Bronchial epithelial cell (primary cell): ENCODE data around the gene ROR2. TPM values are rescaled to one million over a fixed set of nuclear protein-coding genes. Genes with fewer than 3 reads are reported as not detected.
A peak's percentile ranks its signal among the peaks of the same experiment; 100 is the strongest.

Experiments
- DNase-seq: peaks from one replicate; pipeline ENCODE4 v3.0.0-alpha.2; 2010; ENCODE audit warnings: low read depth
- FAIRE-seq: peaks from 2 replicates; lab custom pipeline; 2011; peaks lifted over from hg19 to GRCh38; lab: Jason Lieb, UNC
- H3K27me3 ChIP-seq: 2 replicates; pipeline ENCODE4 v1.5.1; 2011; ENCODE audit warnings: low read length; ENCODE audit not compliant: control insufficient read depth, insufficient read depth
- H3K36me3 ChIP-seq: 2 replicates; pipeline ENCODE4 v1.5.1; 2011; ENCODE audit warnings: low read length; ENCODE audit not compliant: control insufficient read depth, insufficient read depth
- H3K4me3 ChIP-seq: 2 replicates; pipeline ENCODE4 v1.5.1; 2011; ENCODE audit warnings: mild to moderate bottlenecking, low read depth, low read length, control low read depth
- total RNA-seq: library from RNA; depleted of rRNA; stranded (reverse); fragments of >200 nt; gene quantifications from 2 replicates; pipeline ENCODE4 v1.2.1, GENCODE V29; 2014
- TF ChIP-seq, protein P1 (sequence below): IDR thresholded peaks from 2 replicates; pipeline ENCODE4 v1.5.1; 2011; ENCODE audit warnings: mild to moderate bottlenecking, moderate library complexity, low read length, control low read depth, inconsistent platforms; ENCODE audit not compliant: insufficient read depth, severe bottlenecking

The ROR2 gene
- total RNA-seq, 1 donor from 2014 or later = 0.26 TPM

DNA sequence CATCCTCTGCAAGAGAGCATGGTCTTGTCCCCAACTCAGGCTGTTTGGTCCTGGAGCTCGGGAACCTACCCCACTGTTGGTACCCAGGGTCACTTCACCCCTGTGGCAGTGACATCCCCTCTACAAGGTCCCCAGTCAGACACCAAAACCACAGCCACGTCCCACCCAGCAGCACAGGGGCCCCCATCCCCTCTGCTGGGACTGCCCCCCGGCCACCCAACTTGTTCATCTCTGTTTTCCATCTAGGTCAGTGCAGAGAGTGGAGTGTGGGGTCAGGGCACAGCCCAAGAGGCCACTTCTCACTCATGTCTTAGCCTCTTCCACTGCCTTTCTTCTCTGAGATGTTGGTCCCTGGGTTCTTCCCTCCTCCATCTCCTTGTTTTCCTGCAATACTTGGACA lies 292.5 kb downstream of the ROR2 start:
- TF ChIP-seq, protein P1, sequence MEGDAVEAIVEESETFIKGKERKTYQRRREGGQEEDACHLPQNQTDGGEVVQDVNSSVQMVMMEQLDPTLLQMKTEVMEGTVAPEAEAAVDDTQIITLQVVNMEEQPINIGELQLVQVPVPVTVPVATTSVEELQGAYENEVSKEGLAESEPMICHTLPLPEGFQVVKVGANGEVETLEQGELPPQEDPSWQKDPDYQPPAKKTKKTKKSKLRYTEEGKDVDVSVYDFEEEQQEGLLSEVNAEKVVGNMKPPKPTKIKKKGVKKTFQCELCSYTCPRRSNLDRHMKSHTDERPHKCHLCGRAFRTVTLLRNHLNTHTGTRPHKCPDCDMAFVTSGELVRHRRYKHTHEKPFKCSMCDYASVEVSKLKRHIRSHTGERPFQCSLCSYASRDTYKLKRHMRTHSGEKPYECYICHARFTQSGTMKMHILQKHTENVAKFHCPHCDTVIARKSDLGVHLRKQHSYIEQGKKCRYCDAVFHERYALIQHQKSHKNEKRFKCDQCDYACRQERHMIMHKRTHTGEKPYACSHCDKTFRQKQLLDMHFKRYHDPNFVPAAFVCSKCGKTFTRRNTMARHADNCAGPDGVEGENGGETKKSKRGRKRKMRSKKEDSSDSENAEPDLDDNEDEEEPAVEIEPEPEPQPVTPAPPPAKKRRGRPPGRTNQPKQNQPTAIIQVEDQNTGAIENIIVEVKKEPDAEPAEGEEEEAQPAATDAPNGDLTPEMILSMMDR = no peak
- DNase-seq (no peak), FAIRE-seq (no peak)
- Histone ChIP-seq H3K36me3 (no peaks in the 10 kb centered on the region), H3K4me3 (no peak overlapping the region), H3K27me3 (no peaks in the 10 kb centered on the region)

DNA sequence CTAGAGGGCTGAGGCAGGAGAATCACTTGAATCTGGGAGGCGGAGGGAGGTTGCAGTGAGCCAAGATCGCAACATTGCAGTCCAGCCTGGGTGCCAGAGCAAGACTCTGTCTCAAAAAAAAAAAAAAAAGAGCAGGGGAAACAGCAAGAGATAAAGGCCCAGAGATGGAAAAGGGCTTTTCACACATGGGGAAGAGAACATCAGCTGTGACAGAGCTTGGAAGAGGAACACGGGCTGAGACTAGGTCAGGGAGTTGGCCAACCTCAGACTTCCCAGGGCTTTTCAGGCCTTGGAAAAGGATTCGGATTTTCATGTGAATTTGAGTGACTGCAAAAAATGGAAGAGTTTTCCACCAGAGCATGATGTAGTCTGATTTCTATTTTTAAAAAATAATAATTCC lies 294.4 kb downstream of the ROR2 start:
- Histone ChIP-seq H3K4me3 (no peak overlapping the region), H3K27me3 (no peaks in the 10 kb centered on the region), H3K36me3 (no peaks in the 10 kb centered on the region)
- no peak for FAIRE-seq
- no peak for DNase-seq
- TF ChIP-seq, protein P1 = no peak

DNA sequence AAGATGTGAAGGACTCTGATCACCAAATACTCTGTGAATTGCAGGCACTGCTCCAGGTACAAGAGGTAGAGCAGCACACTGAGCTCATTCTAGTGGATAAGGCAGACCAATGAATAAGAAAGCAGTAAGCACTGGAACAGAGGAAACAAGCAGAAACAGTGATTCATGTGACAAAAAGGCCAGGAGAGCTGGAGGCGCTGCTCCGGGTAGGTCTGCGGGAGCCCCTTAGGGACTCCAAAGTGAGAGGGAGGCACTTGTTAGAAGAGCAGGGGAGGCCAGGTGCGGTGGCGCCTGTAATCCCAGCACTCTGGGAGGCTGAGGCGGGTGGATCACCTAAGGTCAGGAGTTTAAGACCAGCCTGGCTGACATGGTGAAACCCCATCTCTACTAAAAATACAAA lies 294.8 kb downstream of the ROR2 start:
- DNase-seq (no peak), FAIRE-seq (no peak)
- TF ChIP-seq, protein P1 = no peak
- Histone ChIP-seq H3K36me3 (no peaks in the 10 kb centered on the region), H3K27me3 (no peaks in the 10 kb centered on the region), H3K4me3 (no peak overlapping the region)

DNA sequence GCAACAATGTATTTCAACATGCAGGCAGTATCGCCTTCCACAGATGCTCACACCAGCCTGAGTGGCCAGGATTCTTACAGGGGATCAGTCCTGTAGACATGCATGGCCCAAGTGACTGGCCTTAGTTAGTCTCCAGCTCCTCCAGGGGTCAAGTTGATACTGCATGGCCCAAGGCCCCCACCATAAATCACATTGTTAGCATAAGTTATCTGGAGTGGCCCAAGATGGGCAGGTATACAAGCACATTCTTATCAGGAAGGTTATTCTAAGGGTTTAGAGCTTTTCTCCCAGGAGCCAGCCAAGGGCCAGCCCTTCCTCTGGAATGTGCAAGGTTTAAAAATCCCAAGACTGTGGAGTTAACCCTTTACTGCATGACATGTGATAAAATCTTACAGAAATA lies 295.5 kb downstream of the ROR2 start:
- TF ChIP-seq, protein P1 = no peak
- FAIRE-seq = no peak

DNA sequence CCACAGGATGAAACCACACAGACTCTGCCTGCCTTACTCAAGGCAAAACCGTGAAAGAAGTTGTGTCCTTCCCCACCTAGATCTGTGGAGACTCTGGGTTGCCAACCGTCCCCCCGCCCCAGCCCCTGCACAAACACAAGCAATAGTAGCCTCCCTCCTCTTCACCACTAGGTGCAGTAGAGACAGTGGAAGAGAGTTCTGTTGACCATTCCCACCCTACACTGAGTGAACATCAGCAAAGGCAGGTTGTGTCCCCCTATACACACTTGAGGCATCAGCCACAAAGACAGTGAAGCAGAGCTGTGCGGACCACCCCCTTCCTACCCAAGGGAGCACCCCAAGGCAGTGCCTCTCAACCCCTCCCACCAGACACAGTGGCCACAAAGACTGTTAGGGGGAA lies 302.7 kb downstream of the ROR2 start:
- no peak overlapping the region for H3K4me3 ChIP-seq
- H3K27me3 ChIP-seq = no peaks in the 10 kb centered on the region
- TF ChIP-seq, protein P1 = no peak
- no peak for DNase-seq
- no peaks in the 10 kb centered on the region for H3K36me3 ChIP-seq
- FAIRE-seq = peak; percentile 83

More for the DNA sequence above, 295.5 kb downstream of the ROR2 start:
- DNase-seq = no peak
- Histone ChIP-seq H3K4me3 (no peak overlapping the region), H3K36me3 (no peaks in the 10 kb centered on the region), H3K27me3 (no peaks in the 10 kb centered on the region)

DNA sequence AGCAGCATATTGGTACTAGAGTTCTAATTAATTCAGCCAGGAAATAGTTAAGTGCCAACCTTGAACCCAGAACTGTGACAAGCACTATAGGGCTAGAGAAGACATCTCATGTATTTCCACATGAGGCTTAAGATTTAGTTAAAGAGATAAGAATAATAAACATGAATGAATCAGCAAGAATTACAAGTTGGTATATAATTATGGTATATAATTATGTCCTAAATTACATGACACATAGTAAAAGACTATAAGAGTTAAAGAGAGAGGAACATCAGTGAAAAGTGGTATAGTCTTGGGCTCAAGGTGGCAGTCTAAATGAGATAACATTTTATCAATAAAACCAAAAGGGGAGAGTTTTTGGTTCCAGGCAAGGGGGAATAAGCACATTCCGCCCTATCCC lies 303.3 kb downstream of the ROR2 start:
- DNase-seq (no peak), FAIRE-seq (no peak)
- Histone ChIP-seq H3K36me3 (no peaks in the 10 kb centered on the region), H3K27me3 (no peaks in the 10 kb centered on the region), H3K4me3 (no peak overlapping the region)
- TF ChIP-seq, protein P1 = no peak
